Caco-2 (cell line): Measurements from ENCODE around the gene RHBDD2. TPM values are rescaled to one million over a fixed set of nuclear protein-coding genes. Genes with fewer than 3 reads are reported as not detected.
"Not testable (repeated sequence)": the region's sequence is repeated elsewhere in the genome, so short reads cannot be mapped to it uniquely, and the experiment has no call there.

ENCODE experiments used
- BruUV-seq: library from RNA; stranded (reverse); fragments of 400-500 nt; replicated peaks from 2 replicates; lab custom pipeline; 2021; lab: Mats Ljungman, UMichigan
- CTCF ChIA-PET: fragments of 300-600 bp; sonication (Branson Sonifier 250); formaldehyde crosslinking; loops from one replicate; lab custom pipeline; 2022; ENCODE audit warnings: antibody characterized with exemption; lab: Charles Lee
- POLR2A ChIA-PET: fragments of 300-600 bp; sonication (Branson Sonifier 250); formaldehyde crosslinking; loops from one replicate; lab custom pipeline; 2022; ENCODE audit warnings: antibody characterized with exemption; lab: Charles Lee
- DNase-seq, 2 experiments: peaks; one replicate each; pipeline versions ENCODE4 v3.0.0 to v3.0.0-alpha.2; 2020 to 2022
- H3K27me3 ChIP-seq: replicated peaks from 2 replicates; pipeline ENCODE4 v1.6.0; 2011; ENCODE audit warnings: low read length; ENCODE audit not compliant: control insufficient read depth, insufficient read depth
- H3K36me3 ChIP-seq: 2 replicates; pipeline ENCODE4 v1.5.1; 2011; ENCODE audit warnings: low read length; ENCODE audit not compliant: control insufficient read depth, insufficient read depth
- H3K4me1 ChIP-seq: fragments of 250-450 bp; sonication (Bioruptor Pico); 2 replicates; pipeline ENCODE4 v1.5.1; 2020; ENCODE audit warnings: mild to moderate bottlenecking
- H3K4me3 ChIP-seq: 2 replicates; pipeline ENCODE4 v1.5.1; 2011; ENCODE audit warnings: low read depth, mild to moderate bottlenecking, control low read depth, low read length
- H3K9me3 ChIP-seq: fragments of 250-450 bp; sonication (Bioruptor Pico); 2 replicates; pipeline ENCODE4 v1.5.1; 2020; ENCODE audit warnings: mild to moderate bottlenecking, moderate library complexity
- H3K27ac Mint-ChIP-seq: one replicate; pipeline ENCODE4 v1.8.0; 2022; ENCODE audit warnings: mixed read lengths; ENCODE audit not compliant: unreplicated experiment
- H3K27me3 Mint-ChIP-seq: one replicate; pipeline ENCODE4 v1.8.0; 2022; ENCODE audit warnings: mixed read lengths; ENCODE audit not compliant: insufficient read depth, unreplicated experiment
- H3K36me3 Mint-ChIP-seq: one replicate; pipeline ENCODE4 v1.8.0; 2022; ENCODE audit warnings: mild to moderate bottlenecking, mixed read lengths; ENCODE audit not compliant: insufficient read depth, unreplicated experiment
- H3K4me1 Mint-ChIP-seq: one replicate; pipeline ENCODE4 v1.8.0; 2022; ENCODE audit warnings: low read depth, mixed read lengths; ENCODE audit not compliant: unreplicated experiment
- H3K4me3 Mint-ChIP-seq: one replicate; pipeline ENCODE4 v1.8.0; 2022; ENCODE audit warnings: mild to moderate bottlenecking, moderate library complexity, mixed read lengths; ENCODE audit not compliant: unreplicated experiment
- H3K9me3 Mint-ChIP-seq: one replicate; pipeline ENCODE4 v1.8.0; 2022; ENCODE audit warnings: mixed read lengths; ENCODE audit not compliant: unreplicated experiment
- CTCF ChIP-seq, 2 experiments: fragments of 200-600 bp in 1 of 2; IDR thresholded peaks; 1 replicate in 1 of 2; 2 replicates in 1 of 2; pipeline versions ENCODE4 v1.5.1 to v1.8.0; 2011 to 2022; ENCODE audit warnings: antibody characterized with exemption in 1 of 2, control low read depth in 1 of 2, inconsistent platforms in 1 of 2, low read depth in 1 of 2, low read length in 1 of 2, mild to moderate bottlenecking in 1 of 2, moderate library complexity in 1 of 2; ENCODE audit not compliant: insufficient read depth in 1 of 2, severe bottlenecking in 1 of 2, unreplicated experiment in 1 of 2
- intact Hi-C: fragments of 100-400 bp; cut with micrococcal nuclease; formaldehyde crosslinking; loops from one replicate; pipeline ENCODE4 v1.10.0; 2022; ENCODE audit not compliant: unreplicated experiment
- total RNA-seq: library from RNA; stranded (reverse); gene quantifications from 2 replicates; pipeline ENCODE4 v1.2.3, GENCODE V29; 2022

Gene RHBDD2
- total RNA-seq, 1 experiment from 2014 or later: 55.6 TPM

- no peaks in the 10 kb centered on the region for H3K36me3 ChIP-seq
- no peak overlapping the region for H3K4me3 Mint-ChIP-seq
- TF ChIP-seq CTCF (IDR thresholded peaks at IDR 0.05; ENCODE audit: insufficient read depth in 1 of 2, low read depth in 1 of 2, low read length in 1 of 2, severe bottlenecking in 1 of 2, unreplicated experiment in 1 of 2): no peak
- H3K4me3 ChIP-seq: no peak overlapping the region
- H3K27ac Mint-ChIP-seq: no peak overlapping the region
- no peaks in the 10 kb centered on the region for H3K36me3 Mint-ChIP-seq
- no peaks in the 10 kb centered on the region for H3K4me1 ChIP-seq
- POLR2A ChIA-PET: no interaction called here
- H3K9me3 ChIP-seq: no peaks in the 10 kb centered on the region
- CTCF ChIA-PET: no interaction called here
- H3K27me3 Mint-ChIP-seq: no peaks in the 10 kb centered on the region
- BruUV-seq: no TSS peak
- H3K9me3 Mint-ChIP-seq: no peaks in the 10 kb centered on the region
- no peaks in the 10 kb centered on the region; the same call in 1 of the 2 replicates for H3K27me3 ChIP-seq
- no peaks in the 10 kb centered on the region for H3K4me1 Mint-ChIP-seq
- DNase-seq: no peak
- intact Hi-C loops: no loop called here
These were observed 43.0 kb upstream of the RHBDD2 start for GRCh38 chr7:75835688-75836285.

- H3K4me3 ChIP-seq: no peak overlapping the region
- no peaks in the 10 kb centered on the region for H3K27me3 ChIP-seq
- no TSS peak for BruUV-seq
- H3K27me3 Mint-ChIP-seq: no peaks in the 10 kb centered on the region
- intact Hi-C loops: no loop called here
- H3K9me3 ChIP-seq: no peaks in the 10 kb centered on the region
- H3K27ac Mint-ChIP-seq: no peak overlapping the region
- no peak for TF ChIP-seq CTCF (IDR thresholded peaks at IDR 0.05; ENCODE audit: insufficient read depth in 1 of 2, low read depth in 1 of 2, low read length in 1 of 2, severe bottlenecking in 1 of 2, unreplicated experiment in 1 of 2)
- no peaks in the 10 kb centered on the region for H3K36me3 Mint-ChIP-seq
- H3K4me1 ChIP-seq: no peaks in the 10 kb centered on the region
- DNase-seq: no peak
- ChIA-PET CTCF (no interaction called here), POLR2A (no interaction called here)
- H3K9me3 Mint-ChIP-seq: no peaks in the 10 kb centered on the region
- no peaks in the 10 kb centered on the region for H3K4me1 Mint-ChIP-seq
- no peaks in the 10 kb centered on the region for H3K36me3 ChIP-seq
- no peak overlapping the region for H3K4me3 Mint-ChIP-seq
These were observed 42.0 kb upstream of the RHBDD2 start for GRCh38 chr7:75836798-75837197.

GRCh38 chr7:75838281-75838930 lies 40.4 kb upstream of the RHBDD2 start:
- BruUV-seq, H3K27ac Mint-ChIP-seq, H3K36me3 ChIP-seq, DNase-seq, POLR2A ChIA-PET, CTCF ChIA-PET, H3K4me3 ChIP-seq, H3K27me3 Mint-ChIP-seq, H3K9me3 ChIP-seq, H3K36me3 Mint-ChIP-seq, H3K4me3 Mint-ChIP-seq, H3K4me1 ChIP-seq, intact Hi-C loops, H3K27me3 ChIP-seq, H3K9me3 Mint-ChIP-seq, H3K4me1 Mint-ChIP-seq: not testable (repeated sequence)
